SH-SY5Y (cell line): Measurements from ENCODE around the gene PHAX.

Experiments used
- GATA2 ChIP-seq: IDR thresholded peaks from 2 replicates; pipeline ENCODE4 v1.6.1; 2011; ENCODE audit warnings: mild to moderate bottlenecking, low read depth, low read length
- GATA3 ChIP-seq: IDR thresholded peaks from 2 replicates; pipeline ENCODE4 v1.6.1; 2011; ENCODE audit warnings: low read depth, mild to moderate bottlenecking, low read length, moderate library complexity

DNA sequence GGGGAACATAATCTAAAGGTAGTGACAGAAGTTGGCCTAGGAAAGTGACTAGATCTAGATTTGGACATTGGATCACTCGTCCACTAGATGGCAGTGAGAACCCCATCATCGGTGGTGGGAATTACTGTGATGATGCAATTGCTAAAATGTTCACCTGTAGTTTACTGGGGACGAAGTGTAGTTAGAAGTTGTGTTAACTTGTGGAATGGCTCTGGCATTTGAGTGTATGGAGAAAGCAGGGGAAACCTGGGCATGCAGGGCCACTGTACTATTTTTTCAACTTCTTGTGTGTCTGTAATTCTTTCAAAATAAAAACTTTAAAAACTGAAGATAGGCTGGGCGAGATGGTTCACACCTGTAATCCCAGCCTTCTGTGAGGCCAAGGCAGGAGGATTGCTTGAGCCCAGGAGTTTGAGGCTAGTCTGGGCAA, 75.5 kb downstream of the PHAX start:
- TF ChIP-seq GATA3 (no peak), GATA2 (no peak)
